HL-60 (cell line): ENCODE results near the gene GOT1.

Experiments
- DNase-seq, 2 experiments: peaks; one replicate each; pipeline ENCODE4 v3.0.0-alpha.2; 2010 to 2020; ENCODE audit warnings: low read depth in 1 of 2, low spot score in 1 of 2
- H3K27ac ChIP-seq: fragments of 250-450 bp; sonication (Bioruptor Pico); replicated peaks from 2 replicates; pipeline ENCODE4 v1.5.1; 2020; ENCODE audit warnings: mild to moderate bottlenecking, moderate library complexity
- H3K27me3 ChIP-seq: fragments of 250-450 bp; sonication (Bioruptor Pico); 2 replicates; pipeline ENCODE4 v1.5.1; 2021; ENCODE audit warnings: mild to moderate bottlenecking, moderate library complexity; ENCODE audit not compliant: insufficient read depth, poor library complexity, severe bottlenecking
- H3K4me3 ChIP-seq: replicated peaks from 2 replicates; pipeline ENCODE4 v1.5.1; 2011; ENCODE audit warnings: mild to moderate bottlenecking, control low read depth, low read length; ENCODE audit not compliant: insufficient read depth
- GABPA ChIP-seq: IDR thresholded peaks from 2 replicates; pipeline ENCODE4 v1.6.1; 2012; ENCODE audit warnings: low read depth
- POLR2AphosphoS5 ChIP-seq: IDR thresholded peaks from 2 replicates; pipeline ENCODE4 v1.6.1; 2012; ENCODE audit warnings: low read depth
- SPI1 ChIP-seq: IDR thresholded peaks from 2 replicates; pipeline ENCODE4 v1.6.1; 2012; ENCODE audit warnings: low read depth, mild to moderate bottlenecking, borderline replicate concordance
- TF ChIP-seq, protein P1 (sequence below): IDR thresholded peaks from 2 replicates; pipeline ENCODE4 v1.6.1; 2012; ENCODE audit warnings: low read depth; ENCODE audit not compliant: insufficient replicate concordance
- TF ChIP-seq, protein P2 (sequence below): IDR thresholded peaks from one replicate; pipeline ENCODE4 v1.5.1; 2011; ENCODE audit warnings: low read length, control low read depth, inconsistent platforms; ENCODE audit not compliant: insufficient read depth

Gene GOT1

DNA sequence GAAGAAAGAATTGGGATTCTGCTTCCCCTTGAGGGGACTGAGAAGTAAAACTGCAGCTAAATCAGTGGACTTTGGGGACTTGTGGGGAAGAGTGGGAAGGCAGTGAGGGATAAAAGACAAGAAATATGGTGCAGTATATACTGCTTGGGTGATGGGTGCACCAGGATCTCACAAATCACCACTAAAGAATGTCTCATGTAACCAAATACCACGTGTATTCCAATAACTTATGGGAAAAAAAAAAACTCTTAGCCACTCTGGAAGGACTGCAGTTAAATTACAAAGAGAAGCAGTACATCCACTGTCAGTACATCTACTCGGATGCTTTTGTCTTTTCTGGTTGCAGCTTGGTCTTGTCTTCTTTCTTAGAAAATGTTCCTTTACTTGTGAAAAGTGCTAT, 27.4 kb upstream of the GOT1 start:
- DNase-seq, result no peak
- Histone ChIP-seq H3K27ac (no peak overlapping the region), H3K27me3 (peaks cover 13% of the 10 kb centered on the region), H3K4me3 (no peak overlapping the region)
- TF ChIP-seq, protein P1, sequence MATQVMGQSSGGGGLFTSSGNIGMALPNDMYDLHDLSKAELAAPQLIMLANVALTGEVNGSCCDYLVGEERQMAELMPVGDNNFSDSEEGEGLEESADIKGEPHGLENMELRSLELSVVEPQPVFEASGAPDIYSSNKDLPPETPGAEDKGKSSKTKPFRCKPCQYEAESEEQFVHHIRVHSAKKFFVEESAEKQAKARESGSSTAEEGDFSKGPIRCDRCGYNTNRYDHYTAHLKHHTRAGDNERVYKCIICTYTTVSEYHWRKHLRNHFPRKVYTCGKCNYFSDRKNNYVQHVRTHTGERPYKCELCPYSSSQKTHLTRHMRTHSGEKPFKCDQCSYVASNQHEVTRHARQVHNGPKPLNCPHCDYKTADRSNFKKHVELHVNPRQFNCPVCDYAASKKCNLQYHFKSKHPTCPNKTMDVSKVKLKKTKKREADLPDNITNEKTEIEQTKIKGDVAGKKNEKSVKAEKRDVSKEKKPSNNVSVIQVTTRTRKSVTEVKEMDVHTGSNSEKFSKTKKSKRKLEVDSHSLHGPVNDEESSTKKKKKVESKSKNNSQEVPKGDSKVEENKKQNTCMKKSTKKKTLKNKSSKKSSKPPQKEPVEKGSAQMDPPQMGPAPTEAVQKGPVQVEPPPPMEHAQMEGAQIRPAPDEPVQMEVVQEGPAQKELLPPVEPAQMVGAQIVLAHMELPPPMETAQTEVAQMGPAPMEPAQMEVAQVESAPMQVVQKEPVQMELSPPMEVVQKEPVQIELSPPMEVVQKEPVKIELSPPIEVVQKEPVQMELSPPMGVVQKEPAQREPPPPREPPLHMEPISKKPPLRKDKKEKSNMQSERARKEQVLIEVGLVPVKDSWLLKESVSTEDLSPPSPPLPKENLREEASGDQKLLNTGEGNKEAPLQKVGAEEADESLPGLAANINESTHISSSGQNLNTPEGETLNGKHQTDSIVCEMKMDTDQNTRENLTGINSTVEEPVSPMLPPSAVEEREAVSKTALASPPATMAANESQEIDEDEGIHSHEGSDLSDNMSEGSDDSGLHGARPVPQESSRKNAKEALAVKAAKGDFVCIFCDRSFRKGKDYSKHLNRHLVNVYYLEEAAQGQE, result no peak
- TF ChIP-seq GABPA (no peak), SPI1 (no peak), POLR2AphosphoS5 (no peak)
- TF ChIP-seq, protein P2, sequence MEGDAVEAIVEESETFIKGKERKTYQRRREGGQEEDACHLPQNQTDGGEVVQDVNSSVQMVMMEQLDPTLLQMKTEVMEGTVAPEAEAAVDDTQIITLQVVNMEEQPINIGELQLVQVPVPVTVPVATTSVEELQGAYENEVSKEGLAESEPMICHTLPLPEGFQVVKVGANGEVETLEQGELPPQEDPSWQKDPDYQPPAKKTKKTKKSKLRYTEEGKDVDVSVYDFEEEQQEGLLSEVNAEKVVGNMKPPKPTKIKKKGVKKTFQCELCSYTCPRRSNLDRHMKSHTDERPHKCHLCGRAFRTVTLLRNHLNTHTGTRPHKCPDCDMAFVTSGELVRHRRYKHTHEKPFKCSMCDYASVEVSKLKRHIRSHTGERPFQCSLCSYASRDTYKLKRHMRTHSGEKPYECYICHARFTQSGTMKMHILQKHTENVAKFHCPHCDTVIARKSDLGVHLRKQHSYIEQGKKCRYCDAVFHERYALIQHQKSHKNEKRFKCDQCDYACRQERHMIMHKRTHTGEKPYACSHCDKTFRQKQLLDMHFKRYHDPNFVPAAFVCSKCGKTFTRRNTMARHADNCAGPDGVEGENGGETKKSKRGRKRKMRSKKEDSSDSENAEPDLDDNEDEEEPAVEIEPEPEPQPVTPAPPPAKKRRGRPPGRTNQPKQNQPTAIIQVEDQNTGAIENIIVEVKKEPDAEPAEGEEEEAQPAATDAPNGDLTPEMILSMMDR, result no peak

DNA sequence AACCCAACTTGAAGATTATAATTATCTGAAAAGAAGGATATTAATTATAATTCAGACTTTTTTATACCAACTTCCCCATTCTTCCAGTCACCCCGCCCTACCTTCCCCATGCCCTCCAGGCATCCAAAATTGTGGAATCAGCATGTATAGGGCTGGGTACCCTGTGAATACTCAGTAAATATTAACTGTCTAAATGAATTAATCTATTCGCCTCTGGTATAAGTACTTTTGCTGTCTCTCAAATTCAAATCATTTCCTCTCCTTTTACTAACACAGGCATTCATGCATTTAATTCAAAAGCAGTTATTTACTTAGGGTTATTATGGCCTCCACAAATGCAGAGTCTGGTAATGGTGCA, 26.5 kb upstream of the GOT1 start:
- TF ChIP-seq POLR2AphosphoS5 (no peak), SPI1 (no peak), GABPA (no peak)
- TF ChIP-seq, protein P2, result no peak
- TF ChIP-seq, protein P1, result no peak
- no peak for DNase-seq
- Histone ChIP-seq H3K27ac (no peak overlapping the region), H3K27me3 (peaks cover 16% of the 10 kb centered on the region), H3K4me3 (no peak overlapping the region)

GRCh38 chr10:99456207-99456930, 25.9 kb upstream of the GOT1 start:
- Histone ChIP-seq H3K27ac (no peak overlapping the region), H3K4me3 (no peak overlapping the region), H3K27me3 (peaks cover 16% of the 10 kb centered on the region)
- TF ChIP-seq, protein P2, result no peak
- TF ChIP-seq SPI1, result no peak
- TF ChIP-seq, protein P1, result no peak
- TF ChIP-seq GABPA, result no peak
- TF ChIP-seq POLR2AphosphoS5, result no peak
- no peak for DNase-seq
